ENCODE measurements around the gene KYAT1.
"Not testable (repeated sequence)": the region's sequence is repeated elsewhere in the genome, so short reads cannot be mapped to it uniquely, and the experiment has no call there.

The KYAT1 gene

GRCh38 chr9:128809831-128810230 is 71.9 kb downstream of the KYAT1 start:
- no peak for DNase-seq

DNA sequence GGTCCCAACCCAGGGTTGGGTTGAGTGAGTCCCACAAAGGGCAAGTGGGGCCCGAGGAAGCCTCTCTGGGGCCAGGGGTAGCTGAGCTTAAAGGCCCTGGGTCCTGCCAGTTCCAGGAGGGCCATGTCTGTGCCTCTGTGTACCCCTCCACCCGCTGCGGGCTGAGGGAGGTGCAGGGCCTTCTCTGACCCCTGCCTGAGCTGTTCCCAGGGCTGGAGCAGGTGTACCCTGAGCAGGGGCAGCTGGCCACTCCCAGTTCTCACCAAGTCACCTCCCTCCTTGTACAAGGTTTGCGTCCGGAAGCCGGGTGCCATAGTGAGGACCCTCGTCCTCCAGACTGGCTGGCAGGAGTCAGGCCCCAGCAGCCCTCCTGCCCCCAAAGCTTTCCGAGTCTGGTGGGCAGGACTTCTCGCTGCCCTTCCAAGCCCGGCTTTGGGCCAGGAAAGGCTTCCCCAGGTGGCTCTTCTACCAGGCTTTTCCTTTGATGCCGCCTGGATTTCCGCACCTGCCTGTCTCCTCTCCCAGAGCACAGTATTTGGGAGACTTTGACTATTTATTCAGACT is 72.6 kb downstream of the KYAT1 start:
- no peak for DNase-seq

GRCh38 chr9:128808543-128808942 is 73.2 kb downstream of the KYAT1 start:
- no peak for DNase-seq

DNA sequence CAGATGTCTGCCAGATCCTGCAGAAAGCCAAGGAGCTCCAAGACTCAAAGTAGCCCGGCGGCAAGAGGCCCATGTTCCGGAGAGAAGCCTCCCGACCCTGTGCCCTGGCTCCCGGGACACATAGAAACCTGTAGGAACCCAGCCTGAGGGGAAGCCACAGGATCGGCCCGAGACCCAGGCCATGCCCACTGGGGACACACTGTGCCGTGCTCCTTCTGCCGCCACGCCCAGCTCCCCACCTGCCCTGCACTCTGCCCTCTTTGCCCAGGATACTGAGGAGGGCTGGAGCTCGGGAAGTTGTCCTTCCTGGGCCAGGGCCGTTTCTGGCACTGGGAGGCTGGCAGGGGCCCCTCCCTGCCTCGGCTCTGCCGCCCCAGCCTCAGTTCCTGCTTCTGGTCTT is 73.9 kb downstream of the KYAT1 start:
- DNase-seq, result no peak

GRCh38 chr9:128805661-128806060 is 76.1 kb downstream of the KYAT1 start:
- DNase-seq, result no peak

DNA sequence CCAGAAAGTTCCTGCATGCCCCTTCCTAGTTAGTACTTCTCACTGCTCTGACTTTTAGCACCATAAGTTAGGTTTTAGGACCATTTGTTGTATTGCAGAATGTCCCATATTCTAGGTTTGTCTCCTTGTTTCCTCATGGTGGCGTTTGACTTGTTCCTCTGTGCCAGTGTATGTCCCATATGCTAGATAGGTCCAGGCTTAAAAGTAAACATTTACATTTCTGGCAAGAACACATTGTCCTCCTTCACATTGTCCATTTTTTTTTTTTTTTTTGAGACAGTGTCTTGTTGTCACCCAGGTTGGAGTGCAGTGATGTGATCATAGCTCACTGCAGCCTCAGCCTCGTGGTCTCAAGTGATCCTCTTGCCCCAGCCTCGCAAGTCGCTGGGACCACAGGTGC is 79.3 kb downstream of the KYAT1 start:
- DNase-seq, result no peak

DNA sequence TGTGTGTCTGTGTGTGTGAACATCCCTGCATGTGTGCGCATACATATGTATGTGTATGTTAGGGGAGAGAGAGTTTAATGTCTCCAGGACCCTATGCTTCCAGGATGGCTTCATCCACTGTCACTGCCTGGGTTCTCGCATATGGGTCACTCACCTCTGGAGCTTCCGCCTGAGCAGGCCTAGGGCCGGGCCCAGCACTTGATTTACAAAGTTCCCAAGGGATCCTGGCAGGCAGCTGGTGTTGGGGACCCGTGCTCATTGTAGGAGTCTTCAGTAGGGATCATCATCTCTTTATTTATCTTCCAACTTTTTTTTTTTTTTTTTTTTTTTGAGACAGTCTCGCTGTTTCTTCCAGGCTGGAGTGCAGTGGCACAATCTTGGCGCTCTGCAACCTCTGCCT is 81.7 kb downstream of the KYAT1 start:
- no peak for DNase-seq

DNA sequence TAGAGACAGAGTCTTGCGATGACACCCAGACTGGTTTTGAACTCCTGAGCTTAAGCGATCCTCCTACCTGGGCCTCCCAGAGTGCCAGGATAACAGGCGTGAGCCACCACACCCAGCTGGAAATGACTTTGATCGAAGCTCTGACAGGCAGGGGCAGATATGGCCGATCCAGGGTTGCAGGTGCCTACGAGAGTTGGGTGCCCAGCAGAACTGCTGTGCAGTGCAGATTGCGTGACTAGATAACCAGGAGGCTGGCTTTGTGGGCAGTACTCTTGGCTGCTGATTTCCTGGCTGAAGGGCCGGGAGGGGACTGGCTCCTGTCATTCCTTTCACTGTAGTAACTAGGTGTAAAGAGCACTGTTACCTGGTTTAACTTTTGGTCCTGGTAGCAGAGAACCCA is 82.9 kb downstream of the KYAT1 start:
- DNase-seq, result no peak

DNA sequence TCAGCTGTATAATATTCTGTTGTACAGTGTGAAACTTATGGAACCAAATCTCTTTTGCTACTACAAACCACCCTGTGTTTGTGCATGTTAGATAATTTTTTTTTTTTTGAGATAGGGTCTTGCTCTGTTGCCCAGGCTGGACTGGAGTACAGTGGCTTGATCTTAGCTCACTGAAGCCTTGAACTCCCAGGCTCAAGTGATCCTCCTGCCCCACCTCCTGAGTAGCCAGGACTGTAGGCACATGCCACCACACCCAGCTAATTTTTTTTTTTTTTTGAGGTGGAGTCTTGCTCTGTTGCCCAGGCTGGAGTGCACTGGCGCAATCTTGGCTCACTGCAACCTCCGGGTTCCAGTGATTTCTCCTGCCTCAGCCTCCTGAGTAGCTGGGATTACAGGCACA is 86.8 kb downstream of the KYAT1 start:
- not testable (repeated sequence) for DNase-seq

GRCh38 chr9:128792978-128793686 is 88.6 kb downstream of the KYAT1 start:
- no peak for DNase-seq

DNA sequence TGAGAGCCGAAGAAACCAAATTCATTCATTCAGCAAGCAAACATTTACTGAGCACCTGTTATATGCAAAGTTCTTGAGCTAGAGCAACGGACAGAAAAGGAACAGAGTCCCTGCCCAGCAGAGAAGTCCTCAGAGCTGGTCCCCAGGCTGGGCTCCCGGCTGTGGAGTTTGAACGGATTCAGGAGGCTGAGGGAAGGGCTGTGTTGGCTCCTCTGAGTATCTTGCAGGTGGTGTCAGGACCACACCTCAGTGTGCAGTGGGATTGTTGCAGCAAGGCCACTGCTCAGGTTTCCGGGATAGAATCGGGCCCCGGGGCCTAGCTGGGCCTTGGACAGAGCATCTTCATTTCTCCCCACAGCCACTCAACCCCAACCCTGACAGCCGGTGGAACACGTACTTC is 89.6 kb downstream of the KYAT1 start:
- DNase-seq, result no peak

DNA sequence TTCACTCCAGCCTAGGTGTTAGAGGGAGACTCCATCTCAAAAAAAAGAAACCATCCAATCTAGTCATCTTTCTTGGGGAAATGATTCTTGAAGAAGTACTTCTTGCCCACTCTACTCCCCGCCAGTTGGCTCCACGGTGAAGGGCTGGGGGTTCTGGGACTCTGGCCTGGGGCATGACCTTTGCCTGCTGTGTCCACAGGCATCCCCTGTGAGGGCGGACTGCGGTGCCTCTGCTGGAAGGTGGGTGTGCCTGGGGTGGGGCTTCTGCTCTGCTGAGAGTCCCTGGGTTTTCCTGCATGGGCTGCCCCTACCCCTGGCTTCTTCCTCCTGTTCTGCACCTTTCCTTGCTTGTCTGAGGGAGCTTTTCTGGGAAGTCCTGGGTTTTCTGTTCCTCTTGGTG is 91.2 kb downstream of the KYAT1 start:
- no peak for DNase-seq

DNA sequence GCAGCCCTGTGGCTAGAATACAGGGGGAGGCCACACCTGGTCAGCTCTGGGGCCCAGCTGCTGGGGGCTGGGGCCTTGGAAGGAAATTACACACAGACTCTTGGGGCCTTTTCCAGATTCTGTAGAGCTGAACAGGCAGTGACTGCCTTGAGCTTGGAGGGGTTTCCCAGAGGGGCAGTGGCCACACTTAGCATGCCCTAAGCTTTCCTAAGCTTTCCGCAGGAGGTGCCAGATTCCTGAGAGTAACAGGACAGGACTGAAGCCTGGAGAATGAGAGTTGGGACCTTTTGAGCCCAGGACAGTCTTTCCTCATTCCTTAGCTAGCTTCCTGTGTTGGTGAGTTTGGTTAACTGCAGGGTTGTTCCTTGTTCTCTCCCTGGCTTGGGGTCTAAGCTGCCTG is 93.3 kb downstream of the KYAT1 start:
- DNase-seq, result no peak

DNA sequence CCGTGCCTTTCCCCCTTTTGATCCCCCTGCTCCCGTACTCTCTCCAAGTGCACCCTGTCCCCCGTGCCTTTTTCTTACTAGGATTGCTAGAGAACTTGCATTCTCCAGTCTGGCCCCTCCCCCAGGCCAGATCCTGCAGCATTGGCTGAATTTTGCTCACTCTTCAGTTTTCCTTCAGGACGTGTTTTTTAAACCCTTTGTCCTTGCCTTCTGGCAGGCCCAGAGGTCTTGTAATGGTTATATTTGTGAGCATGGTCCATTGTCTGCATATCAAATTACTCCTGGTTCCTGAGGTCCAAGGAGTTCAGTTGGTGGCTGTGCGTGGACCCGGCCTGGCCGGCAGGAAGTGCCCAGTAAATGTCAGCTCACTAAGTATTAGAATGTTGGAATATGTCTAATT is 94.1 kb downstream of the KYAT1 start:
- no peak for DNase-seq

- peak; percentile 93 for DNase-seq
Observed at GRCh38 chr9:128786681-128787601, 94.8 kb downstream of the KYAT1 start, which contains the start of gene TBC1D13. TSS of gene TBC1D13 (plus strand) at chr9:128787253. CDS start at chr9:128787354, 101 bp downstream.

DNA sequence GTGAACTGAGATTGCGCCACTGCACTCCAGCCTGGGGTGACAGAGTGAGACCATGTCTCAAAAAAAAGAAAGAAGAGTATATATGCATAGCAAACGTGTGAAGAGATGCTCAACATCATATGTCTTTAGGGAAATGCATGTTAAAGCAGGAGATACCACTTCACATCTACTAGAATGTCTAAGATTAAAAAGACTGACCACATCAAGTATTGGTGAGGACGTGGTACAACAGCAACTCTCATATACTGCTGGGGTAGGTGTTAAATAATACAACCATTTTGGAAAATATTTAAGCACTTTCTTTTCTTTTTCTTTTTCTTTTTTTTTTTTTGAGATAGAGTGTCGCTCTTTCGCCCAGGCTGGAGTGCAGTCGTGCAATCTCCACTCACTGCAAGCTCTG is 96.3 kb downstream of the KYAT1 start:
- DNase-seq, result no peak
